Measurements from ENCODE around the gene INSYN2B.

- no peak for TF ChIP-seq POLR2AphosphoS5 (IDR thresholded peaks at IDR 0.05; ENCODE audit: low read depth, low read length)
- TF ChIP-seq, protein P1, sequence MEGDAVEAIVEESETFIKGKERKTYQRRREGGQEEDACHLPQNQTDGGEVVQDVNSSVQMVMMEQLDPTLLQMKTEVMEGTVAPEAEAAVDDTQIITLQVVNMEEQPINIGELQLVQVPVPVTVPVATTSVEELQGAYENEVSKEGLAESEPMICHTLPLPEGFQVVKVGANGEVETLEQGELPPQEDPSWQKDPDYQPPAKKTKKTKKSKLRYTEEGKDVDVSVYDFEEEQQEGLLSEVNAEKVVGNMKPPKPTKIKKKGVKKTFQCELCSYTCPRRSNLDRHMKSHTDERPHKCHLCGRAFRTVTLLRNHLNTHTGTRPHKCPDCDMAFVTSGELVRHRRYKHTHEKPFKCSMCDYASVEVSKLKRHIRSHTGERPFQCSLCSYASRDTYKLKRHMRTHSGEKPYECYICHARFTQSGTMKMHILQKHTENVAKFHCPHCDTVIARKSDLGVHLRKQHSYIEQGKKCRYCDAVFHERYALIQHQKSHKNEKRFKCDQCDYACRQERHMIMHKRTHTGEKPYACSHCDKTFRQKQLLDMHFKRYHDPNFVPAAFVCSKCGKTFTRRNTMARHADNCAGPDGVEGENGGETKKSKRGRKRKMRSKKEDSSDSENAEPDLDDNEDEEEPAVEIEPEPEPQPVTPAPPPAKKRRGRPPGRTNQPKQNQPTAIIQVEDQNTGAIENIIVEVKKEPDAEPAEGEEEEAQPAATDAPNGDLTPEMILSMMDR (IDR thresholded peaks at IDR 0.05 in 2 of 3, conservative IDR thresholded peaks at IDR 0.05 in 1 of 3; ENCODE audit: borderline replicate concordance in 1 of 3, insufficient read depth in 1 of 3, low read depth in 2 of 3, low read length in 2 of 3): no peak
- no peak for TF ChIP-seq ZBTB33 (IDR thresholded peaks at IDR 0.05; ENCODE audit: extremely low read depth, insufficient replicate concordance, low read length)
- TF ChIP-seq, protein P2, sequence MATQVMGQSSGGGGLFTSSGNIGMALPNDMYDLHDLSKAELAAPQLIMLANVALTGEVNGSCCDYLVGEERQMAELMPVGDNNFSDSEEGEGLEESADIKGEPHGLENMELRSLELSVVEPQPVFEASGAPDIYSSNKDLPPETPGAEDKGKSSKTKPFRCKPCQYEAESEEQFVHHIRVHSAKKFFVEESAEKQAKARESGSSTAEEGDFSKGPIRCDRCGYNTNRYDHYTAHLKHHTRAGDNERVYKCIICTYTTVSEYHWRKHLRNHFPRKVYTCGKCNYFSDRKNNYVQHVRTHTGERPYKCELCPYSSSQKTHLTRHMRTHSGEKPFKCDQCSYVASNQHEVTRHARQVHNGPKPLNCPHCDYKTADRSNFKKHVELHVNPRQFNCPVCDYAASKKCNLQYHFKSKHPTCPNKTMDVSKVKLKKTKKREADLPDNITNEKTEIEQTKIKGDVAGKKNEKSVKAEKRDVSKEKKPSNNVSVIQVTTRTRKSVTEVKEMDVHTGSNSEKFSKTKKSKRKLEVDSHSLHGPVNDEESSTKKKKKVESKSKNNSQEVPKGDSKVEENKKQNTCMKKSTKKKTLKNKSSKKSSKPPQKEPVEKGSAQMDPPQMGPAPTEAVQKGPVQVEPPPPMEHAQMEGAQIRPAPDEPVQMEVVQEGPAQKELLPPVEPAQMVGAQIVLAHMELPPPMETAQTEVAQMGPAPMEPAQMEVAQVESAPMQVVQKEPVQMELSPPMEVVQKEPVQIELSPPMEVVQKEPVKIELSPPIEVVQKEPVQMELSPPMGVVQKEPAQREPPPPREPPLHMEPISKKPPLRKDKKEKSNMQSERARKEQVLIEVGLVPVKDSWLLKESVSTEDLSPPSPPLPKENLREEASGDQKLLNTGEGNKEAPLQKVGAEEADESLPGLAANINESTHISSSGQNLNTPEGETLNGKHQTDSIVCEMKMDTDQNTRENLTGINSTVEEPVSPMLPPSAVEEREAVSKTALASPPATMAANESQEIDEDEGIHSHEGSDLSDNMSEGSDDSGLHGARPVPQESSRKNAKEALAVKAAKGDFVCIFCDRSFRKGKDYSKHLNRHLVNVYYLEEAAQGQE (IDR thresholded peaks at IDR 0.05; ENCODE audit: low read depth): no peak
Observed at GRCh38 chr5:169974121-169974770, 6.0 kb downstream of the INSYN2B start.
